ENCODE results near the gene RNF182.

GRCh38 chr6:13886949-13887348 lies 37.8 kb upstream of the RNF182 start:
- TF ChIP-seq TAF1 (IDR thresholded peaks at IDR 0.05; ENCODE audit: borderline replicate concordance, low read depth, low read length): no peak
- no peak for TF ChIP-seq POLR2AphosphoS5 (IDR thresholded peaks at IDR 0.05; ENCODE audit: low read depth, low read length)
- TF ChIP-seq POLR2A (IDR thresholded peaks at IDR 0.05; ENCODE audit: low read depth, low read length): no peak

Measured in GM12892 (cell line).